H9 (cell line): ENCODE data around the gene DRD4. TPM values are rescaled to one million over a fixed set of nuclear protein-coding genes. Genes with fewer than 3 reads are reported as not detected.

Experiments used
- DNase-seq: peaks from one replicate; pipeline ENCODE4 v3.0.0-alpha.2; 2017
- H2AFZ ChIP-seq: one replicate; pipeline ENCODE4 v1.6.1; 2013; ENCODE audit warnings: mild to moderate bottlenecking, low read length, control low read depth, moderate library complexity
- H2AK5ac ChIP-seq: 2 replicates; pipeline ENCODE4 v1.6.1; 2013; ENCODE audit warnings: low read length, control low read depth, mixed read lengths; ENCODE audit not compliant: insufficient read length
- H2BK120ac ChIP-seq: one replicate; pipeline ENCODE4 v1.6.1; 2013; ENCODE audit warnings: low read depth, mild to moderate bottlenecking, low read length, control low read depth, inconsistent platforms; ENCODE audit not compliant: poor library complexity, severe bottlenecking
- H2BK12ac ChIP-seq: 2 replicates; pipeline ENCODE4 v1.6.1; 2013; ENCODE audit warnings: low read length, control low read depth, mixed read lengths, low read depth; ENCODE audit not compliant: insufficient read length
- H2BK15ac ChIP-seq: 2 replicates; pipeline ENCODE4 v1.6.1; 2013; ENCODE audit warnings: low read depth, low read length, control low read depth
- H2BK20ac ChIP-seq: one replicate; pipeline ENCODE4 v1.6.1; 2013; ENCODE audit warnings: low read depth, mild to moderate bottlenecking, low read length, control low read depth, inconsistent platforms; ENCODE audit not compliant: poor library complexity, severe bottlenecking
- H2BK5ac ChIP-seq: 2 replicates; pipeline ENCODE4 v1.6.1; 2013; ENCODE audit warnings: low read length, control low read depth, mixed read lengths; ENCODE audit not compliant: insufficient read length
- H3K14ac ChIP-seq: 2 replicates; pipeline ENCODE4 v1.6.1; 2013; ENCODE audit warnings: low read length, control low read depth; ENCODE audit not compliant: insufficient read depth
- H3K18ac ChIP-seq: 2 replicates; pipeline ENCODE4 v1.6.1; 2013; ENCODE audit warnings: low read depth, mild to moderate bottlenecking, mixed read lengths, low read length, control low read depth; ENCODE audit not compliant: insufficient read length
- H3K23ac ChIP-seq: 2 replicates; pipeline ENCODE4 v1.6.1; 2013; ENCODE audit warnings: low read length, control low read depth, mixed read lengths, low read depth; ENCODE audit not compliant: insufficient read length
- H3K23me2 ChIP-seq: 2 replicates; pipeline ENCODE4 v1.6.1; 2013; ENCODE audit warnings: low read depth, mild to moderate bottlenecking, mixed read lengths, low read length, control low read depth; ENCODE audit not compliant: insufficient read length, poor library complexity, severe bottlenecking
- H3K27ac ChIP-seq: 2 replicates; pipeline ENCODE4 v1.5.1; 2013; ENCODE audit warnings: low read length, control low read depth, mixed read lengths, low read depth; ENCODE audit not compliant: insufficient read length
- H3K27me3 ChIP-seq: 2 replicates; pipeline ENCODE4 v1.6.1; 2013; ENCODE audit warnings: low read length, control low read depth, inconsistent platforms; ENCODE audit not compliant: insufficient read depth
- H3K4ac ChIP-seq: 2 replicates; pipeline ENCODE4 v1.6.1; 2013; ENCODE audit warnings: low read depth, mild to moderate bottlenecking, control low read depth, inconsistent platforms, low read length, moderate library complexity
- H3K4me1 ChIP-seq: 2 replicates; pipeline ENCODE4 v1.6.1; 2013; ENCODE audit warnings: low read length, control low read depth, inconsistent platforms; ENCODE audit not compliant: insufficient read depth
- H3K4me2 ChIP-seq: 2 replicates; pipeline ENCODE4 v1.6.1; 2013; ENCODE audit warnings: low read length, control low read depth, mixed read lengths; ENCODE audit not compliant: insufficient read length, insufficient read depth
- H3K56ac ChIP-seq: 2 replicates; pipeline ENCODE4 v1.6.1; 2013; ENCODE audit warnings: low read depth, mild to moderate bottlenecking, mixed read lengths, low read length, control low read depth; ENCODE audit not compliant: insufficient read length
- H3K79me1 ChIP-seq: 2 replicates; pipeline ENCODE4 v1.6.1; 2013; ENCODE audit warnings: low read depth, mild to moderate bottlenecking, moderate library complexity, low read length, control low read depth, inconsistent platforms; ENCODE audit not compliant: insufficient read depth, poor library complexity, severe bottlenecking
- H3K79me2 ChIP-seq: 2 replicates; pipeline ENCODE4 v1.6.1; 2013; ENCODE audit warnings: low read length, control low read depth, inconsistent platforms; ENCODE audit not compliant: insufficient read depth
- H3K9ac ChIP-seq: 2 replicates; pipeline ENCODE4 v1.6.1; 2013; ENCODE audit warnings: low read length, control low read depth, mixed read lengths; ENCODE audit not compliant: insufficient read length; ENCODE audit errors: extremely low read depth
- H3K9me3 ChIP-seq: one replicate; pipeline ENCODE4 v1.6.1; 2013; ENCODE audit warnings: low read depth, low read length, inconsistent platforms; ENCODE audit not compliant: control insufficient read depth
- H3T11ph ChIP-seq: one replicate; pipeline ENCODE4 v1.6.1; 2013; ENCODE audit warnings: mild to moderate bottlenecking, low read length, control low read depth, inconsistent platforms
- H4K20me1 ChIP-seq: one replicate; pipeline ENCODE4 v1.6.1; 2013; ENCODE audit not compliant: control insufficient read depth, insufficient read length, insufficient read depth
- H4K5ac ChIP-seq: 2 replicates; pipeline ENCODE4 v1.6.1; 2013; ENCODE audit warnings: low read depth, mild to moderate bottlenecking, mixed read lengths, low read length, control low read depth; ENCODE audit not compliant: insufficient read length
- H4K8ac ChIP-seq: replicated peaks from 2 replicates; pipeline ENCODE4 v1.6.1; 2013; ENCODE audit warnings: low read length, control low read depth, mixed read lengths, low read depth; ENCODE audit not compliant: insufficient read length
- H4K91ac ChIP-seq: 2 replicates; pipeline ENCODE4 v1.6.1; 2013; ENCODE audit warnings: low read depth, mild to moderate bottlenecking, moderate library complexity, mixed read lengths, low read length, control low read depth; ENCODE audit not compliant: insufficient read length
- H3K27ac Mint-ChIP-seq, 3 experiments: 2 replicates in 2 of 3; 3 replicates in 1 of 3; pipeline ENCODE4 v1.8.0; 2020 to 2021; ENCODE audit warnings: mixed read lengths in 3 of 3, mild to moderate bottlenecking in 1 of 3, moderate library complexity in 1 of 3
- H3K27me3 Mint-ChIP-seq: 2 replicates; pipeline ENCODE4 v1.8.0; 2021; ENCODE audit warnings: low read depth, mild to moderate bottlenecking, moderate library complexity, mixed read lengths
- H3K36me3 Mint-ChIP-seq, 3 experiments: 2 replicates in 2 of 3; 3 replicates in 1 of 3; pipeline ENCODE4 v1.8.0; 2020 to 2021; ENCODE audit warnings: low read depth in 3 of 3, mixed read lengths in 3 of 3; ENCODE audit not compliant: insufficient read depth in 1 of 3
- H3K4me1 Mint-ChIP-seq, 2 experiments: 2 replicates each; pipeline ENCODE4 v1.8.0; 2020; ENCODE audit warnings: mixed read lengths in 2 of 2
- H3K4me3 Mint-ChIP-seq, 2 experiments: 2 replicates in 1 of 2; 3 replicates in 1 of 2; pipeline ENCODE4 v1.8.0; 2020 to 2021; ENCODE audit warnings: mild to moderate bottlenecking in 2 of 2, mixed read lengths in 2 of 2, moderate library complexity in 1 of 2
- H3K9me3 Mint-ChIP-seq, 2 experiments: 2 replicates in 1 of 2; 3 replicates in 1 of 2; pipeline ENCODE4 v1.8.0; 2020; ENCODE audit warnings: mild to moderate bottlenecking in 2 of 2, mixed read lengths in 2 of 2, moderate library complexity in 1 of 2
- CTCF ChIP-seq: fragments of 200-600 bp; sonication (generic); conservative IDR thresholded peaks from 3 replicates; pipeline ENCODE4 v1.8.0; 2021; ENCODE audit warnings: antibody characterized with exemption, mild to moderate bottlenecking
- WGBS: extraction: QIAGEN DNeasy Blood & Tissue Kit; methylation state at CpG from one replicate; pipeline ENCODE4 v1.1.7; 2013; ENCODE audit warnings: missing lambda C conversion rate, low lambda C conversion rate, mixed read lengths; ENCODE audit not compliant: insufficient read length; ENCODE audit errors: extremely low coverage; 5-methylcytosine and 5-hydroxymethylcytosine counted together
- total RNA-seq: library from RNA; stranded (reverse); gene quantifications from 2 replicates; pipeline ENCODE4 v1.2.1, GENCODE V29; 2021

DRD4 gene
- total RNA-seq, 1 experiment from 2014 or later: 6.8 TPM

DNA sequence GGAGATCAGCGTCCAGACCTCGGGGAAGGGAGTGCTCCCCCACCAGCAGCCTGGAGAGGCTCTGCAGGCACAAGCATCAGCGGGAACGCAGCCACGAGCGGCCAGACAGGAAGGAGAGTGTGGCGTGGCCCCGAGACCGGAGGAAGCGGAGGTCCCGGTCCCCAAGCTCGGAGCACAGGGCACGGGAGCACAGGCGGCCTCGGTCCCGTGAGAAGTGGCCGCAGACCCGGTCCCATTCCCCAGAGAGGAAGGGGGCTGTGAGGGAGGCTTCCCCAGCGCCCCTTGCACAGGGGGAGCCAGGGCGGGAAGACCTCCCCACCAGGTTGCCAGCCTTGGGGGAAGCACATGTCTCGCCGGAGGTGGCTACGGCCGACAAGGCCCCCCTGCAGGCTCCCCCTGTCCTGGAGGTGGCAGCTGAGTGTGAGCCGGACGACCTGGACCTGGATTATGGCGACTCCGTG, 28.2 kb upstream of the DRD4 start:
- no peaks in the 10 kb centered on the region for H3K9me3 Mint-ChIP-seq
- Histone ChIP-seq H2BK120ac (no peak overlapping the region), H3K79me2 (no peaks in the 10 kb centered on the region), H4K20me1 (peaks cover 3% of the 10 kb centered on the region), H2AFZ (no peak overlapping the region), H3K23me2 (no peaks in the 10 kb centered on the region), H3K27ac (no peak overlapping the region), H3K56ac (no peak overlapping the region), H3K23ac (no peak overlapping the region), H3T11ph (no peak overlapping the region), H3K9me3 (no peaks in the 10 kb centered on the region), H4K5ac (no peak overlapping the region), H3K4ac (no peak overlapping the region), H3K79me1 (no peaks in the 10 kb centered on the region), H3K9ac (no peak overlapping the region), H3K18ac (no peak overlapping the region), H2BK15ac (no peak overlapping the region), H3K27me3 (no peaks in the 10 kb centered on the region), H2BK20ac (no peak overlapping the region), H3K4me2 (no peak overlapping the region), H4K8ac (no peak overlapping the region), H3K14ac (no peak overlapping the region; the same call in 1 of the 2 replicates), H4K91ac (no peak overlapping the region), H2BK12ac (no peak overlapping the region), H2AK5ac (no peak overlapping the region), H3K4me1 (no peaks in the 10 kb centered on the region), H2BK5ac (no peak overlapping the region)
- DNase-seq: no peak
- peaks cover 27 to 72% (median 66%) of the 10 kb centered on the region in 3 experiments for H3K36me3 Mint-ChIP-seq
- peak overlapping the region in 1 of 3 experiments; percentile 84; a peak in 2 of 7 replicates for H3K27ac Mint-ChIP-seq
- no peak for TF ChIP-seq CTCF
- H3K4me3 Mint-ChIP-seq: no peak overlapping the region
- peaks cover 3 to 4% of the 10 kb centered on the region in 2 experiments; a peak in 1 of 4 replicates for H3K4me1 Mint-ChIP-seq
- no CpG with 5 or more reads among the region's 28 CpGs for WGBS
- H3K27me3 Mint-ChIP-seq: no peaks in the 10 kb centered on the region
